Activated T-helper 17 cell treated with anti-CD3 and anti-CD28 coated beads, Interleukin-2, amount 50 U/mL, for 72 hours (primary cell): ENCODE results near the gene AUTS2. TPM values are rescaled to one million over a fixed set of nuclear protein-coding genes. Genes with fewer than 3 reads are reported as not detected.
"Not testable (repeated sequence)": the region's sequence is repeated elsewhere in the genome, so short reads cannot be mapped to it uniquely, and the experiment has no call there.

Experiments used
- ATAC-seq: fragments of 150-1000 bp; cut with Tn5 transposase; replicated peaks from 2 replicates; pipeline ENCODE4 v1.10.0; 2021; ENCODE audit warnings: mild to moderate bottlenecking, moderate library complexity
- H3K27ac Mint-ChIP-seq: one replicate; pipeline ENCODE4 v1.8.0; 2022; ENCODE audit warnings: mixed read lengths
- H3K27me3 Mint-ChIP-seq: one replicate; pipeline ENCODE4 v1.8.0; 2022; ENCODE audit warnings: mixed read lengths
- H3K36me3 Mint-ChIP-seq: one replicate; pipeline ENCODE4 v1.8.0; 2022; ENCODE audit warnings: low read depth, mild to moderate bottlenecking, mixed read lengths
- H3K4me1 Mint-ChIP-seq: one replicate; pipeline ENCODE4 v1.8.0; 2022; ENCODE audit warnings: mixed read lengths
- H3K4me3 Mint-ChIP-seq: one replicate; pipeline ENCODE4 v1.8.0; 2022; ENCODE audit warnings: mild to moderate bottlenecking, mixed read lengths
- H3K9me3 Mint-ChIP-seq: one replicate; pipeline ENCODE4 v1.8.0; 2022; ENCODE audit warnings: mixed read lengths
- total RNA-seq, 2 donors: library from RNA; stranded (reverse); gene quantifications; one replicate each; pipeline ENCODE4 v1.2.3, GENCODE V29; 2022

Gene AUTS2
- total RNA-seq, 2 donors from 2014 or later: 20.1 to 39.9 TPM

GRCh38 chr7:70239918-70240317 is 641.6 kb downstream of the AUTS2 start:
- no peak overlapping the region for H3K4me3 Mint-ChIP-seq
- no peaks in the 10 kb centered on the region for H3K36me3 Mint-ChIP-seq
- no peaks in the 10 kb centered on the region for H3K4me1 Mint-ChIP-seq
- no peak overlapping the region for H3K27ac Mint-ChIP-seq
- H3K27me3 Mint-ChIP-seq: no peaks in the 10 kb centered on the region
- H3K9me3 Mint-ChIP-seq: peaks cover 5% of the 10 kb centered on the region
- no peak for ATAC-seq

DNA sequence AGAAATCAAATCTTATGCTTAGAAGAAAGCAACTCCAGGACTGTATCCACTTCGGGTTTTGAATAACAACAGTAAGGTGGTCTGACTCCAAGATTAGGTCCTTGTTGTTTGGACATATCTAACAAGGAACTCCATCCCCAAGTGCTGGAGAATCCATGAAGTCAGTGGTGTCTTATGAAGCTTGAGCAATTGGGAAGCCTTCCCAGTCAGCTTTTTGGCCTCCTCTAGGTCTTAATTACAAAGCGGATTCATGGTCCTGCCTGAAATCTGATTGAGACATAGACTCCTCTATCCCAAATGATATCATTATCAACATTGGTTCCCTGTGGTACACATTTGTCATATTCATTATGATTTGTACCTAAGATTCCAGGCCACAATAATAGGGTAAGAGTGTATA is 642.6 kb downstream of the AUTS2 start:
- Mint-ChIP-seq H3K4me1 (no peaks in the 10 kb centered on the region), H3K9me3 (peaks cover 5% of the 10 kb centered on the region), H3K27me3 (no peaks in the 10 kb centered on the region), H3K4me3 (no peak overlapping the region), H3K27ac (no peak overlapping the region), H3K36me3 (no peaks in the 10 kb centered on the region)
- ATAC-seq: no peak

DNA sequence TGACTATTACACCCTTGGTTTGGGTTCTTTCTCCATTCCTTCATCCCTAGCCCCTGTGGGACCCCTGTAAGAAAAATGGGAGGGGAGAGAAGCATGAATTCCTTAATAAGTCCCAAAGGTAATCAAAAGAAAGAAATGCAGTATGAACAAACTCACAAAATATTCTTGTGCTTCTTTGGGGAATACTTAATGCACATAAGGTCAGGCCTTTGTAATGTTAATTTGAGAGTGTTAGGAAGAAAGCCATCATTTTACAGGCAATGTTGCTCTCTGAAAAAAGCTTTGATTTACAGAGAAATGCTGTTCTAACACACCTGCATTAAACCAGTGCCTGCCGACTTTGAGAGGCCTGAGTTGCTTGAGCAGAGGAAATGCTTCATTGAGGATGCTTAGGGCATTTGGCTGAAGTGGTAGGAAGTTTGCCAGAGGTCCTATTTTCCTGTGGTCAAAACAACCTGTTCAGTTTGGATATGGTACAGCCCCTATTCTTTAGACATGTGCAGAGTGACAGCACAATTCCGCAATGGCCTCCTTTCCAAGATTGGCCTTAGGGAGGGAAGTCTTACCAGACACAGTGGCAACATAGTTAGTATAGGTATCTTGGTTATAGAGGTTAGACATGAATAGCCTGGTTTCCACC is 643.4 kb downstream of the AUTS2 start:
- no peaks in the 10 kb centered on the region for H3K4me1 Mint-ChIP-seq
- no peaks in the 10 kb centered on the region for H3K27me3 Mint-ChIP-seq
- ATAC-seq: no peak
- H3K36me3 Mint-ChIP-seq: no peaks in the 10 kb centered on the region
- H3K27ac Mint-ChIP-seq: no peak overlapping the region
- H3K4me3 Mint-ChIP-seq: no peak overlapping the region
- H3K9me3 Mint-ChIP-seq: peaks cover 2% of the 10 kb centered on the region

DNA sequence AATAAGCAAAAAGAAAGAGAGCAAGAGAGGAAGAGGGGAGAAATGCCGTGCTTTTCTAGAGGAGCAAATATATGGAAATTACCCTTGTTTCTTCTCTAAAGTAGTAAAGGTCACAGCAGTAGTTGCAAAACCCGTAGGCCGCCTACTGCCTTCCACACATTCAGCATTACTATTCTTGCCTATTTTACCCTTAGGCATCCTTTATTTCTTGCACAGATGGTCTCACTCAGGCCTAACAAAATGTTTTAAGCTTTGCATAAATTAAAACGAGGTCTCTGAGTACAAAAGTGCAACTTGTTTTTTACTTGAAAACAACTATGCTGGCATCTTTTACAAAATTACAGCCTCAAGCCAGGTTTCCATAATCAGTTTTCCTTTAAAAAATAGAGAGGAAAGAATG is 644.6 kb downstream of the AUTS2 start:
- no peaks in the 10 kb centered on the region for H3K36me3 Mint-ChIP-seq
- H3K9me3 Mint-ChIP-seq: no peaks in the 10 kb centered on the region
- no peaks in the 10 kb centered on the region for H3K4me1 Mint-ChIP-seq
- no peak for ATAC-seq
- H3K27ac Mint-ChIP-seq: no peak overlapping the region
- no peaks in the 10 kb centered on the region for H3K27me3 Mint-ChIP-seq
- no peak overlapping the region for H3K4me3 Mint-ChIP-seq

DNA sequence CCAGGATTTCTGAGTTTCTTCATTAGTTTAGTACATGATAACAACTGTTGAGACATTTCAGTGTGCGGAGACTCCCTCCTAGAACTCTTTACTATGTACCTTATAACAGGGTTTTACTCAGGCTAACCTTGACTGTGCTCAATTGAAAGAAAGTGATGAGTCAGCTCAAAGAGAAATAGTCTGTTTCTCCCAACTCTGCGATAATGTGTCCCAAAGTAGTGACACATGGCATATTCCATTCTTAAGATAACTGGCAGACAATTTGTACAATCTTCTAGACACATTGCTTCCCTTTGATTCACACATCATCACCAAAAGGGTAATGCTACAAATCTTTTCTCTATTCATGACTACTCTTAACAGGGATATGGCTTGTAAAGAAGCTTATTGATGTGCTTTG is 645.2 kb downstream of the AUTS2 start:
- Mint-ChIP-seq H3K4me1 (no peaks in the 10 kb centered on the region), H3K4me3 (no peak overlapping the region), H3K9me3 (no peaks in the 10 kb centered on the region), H3K36me3 (no peaks in the 10 kb centered on the region), H3K27ac (no peak overlapping the region), H3K27me3 (no peaks in the 10 kb centered on the region)
- no peak for ATAC-seq

GRCh38 chr7:70257921-70258320 is 659.6 kb downstream of the AUTS2 start:
- Mint-ChIP-seq H3K27ac (no peak overlapping the region), H3K4me3 (no peak overlapping the region), H3K9me3 (peaks cover 3% of the 10 kb centered on the region), H3K4me1 (no peaks in the 10 kb centered on the region), H3K36me3 (no peaks in the 10 kb centered on the region), H3K27me3 (no peaks in the 10 kb centered on the region)
- no peak for ATAC-seq

DNA sequence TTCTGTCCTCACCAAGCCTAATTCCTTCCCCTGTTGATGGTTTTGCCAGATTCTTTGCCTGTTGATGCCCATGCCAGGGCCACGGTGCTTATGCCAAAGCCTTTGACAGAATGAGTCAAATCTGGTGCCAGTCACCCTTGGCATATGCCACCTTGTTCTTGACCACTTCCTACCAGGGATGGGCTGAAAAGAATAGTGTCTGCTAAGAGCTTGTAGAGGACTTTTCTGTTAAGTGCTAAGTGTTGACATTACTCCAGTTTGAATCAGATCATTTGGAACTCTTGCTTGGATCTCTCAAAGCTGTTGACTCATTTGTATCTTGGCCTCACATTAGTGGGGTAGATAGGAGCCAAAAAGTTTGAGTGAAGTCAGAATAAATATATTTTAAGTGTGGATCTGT is 661.2 kb downstream of the AUTS2 start:
- peaks cover 3% of the 10 kb centered on the region for H3K9me3 Mint-ChIP-seq
- H3K27me3 Mint-ChIP-seq: no peaks in the 10 kb centered on the region
- no peak overlapping the region for H3K27ac Mint-ChIP-seq
- H3K4me3 Mint-ChIP-seq: no peak overlapping the region
- no peak for ATAC-seq
- H3K36me3 Mint-ChIP-seq: no peaks in the 10 kb centered on the region
- no peaks in the 10 kb centered on the region for H3K4me1 Mint-ChIP-seq

DNA sequence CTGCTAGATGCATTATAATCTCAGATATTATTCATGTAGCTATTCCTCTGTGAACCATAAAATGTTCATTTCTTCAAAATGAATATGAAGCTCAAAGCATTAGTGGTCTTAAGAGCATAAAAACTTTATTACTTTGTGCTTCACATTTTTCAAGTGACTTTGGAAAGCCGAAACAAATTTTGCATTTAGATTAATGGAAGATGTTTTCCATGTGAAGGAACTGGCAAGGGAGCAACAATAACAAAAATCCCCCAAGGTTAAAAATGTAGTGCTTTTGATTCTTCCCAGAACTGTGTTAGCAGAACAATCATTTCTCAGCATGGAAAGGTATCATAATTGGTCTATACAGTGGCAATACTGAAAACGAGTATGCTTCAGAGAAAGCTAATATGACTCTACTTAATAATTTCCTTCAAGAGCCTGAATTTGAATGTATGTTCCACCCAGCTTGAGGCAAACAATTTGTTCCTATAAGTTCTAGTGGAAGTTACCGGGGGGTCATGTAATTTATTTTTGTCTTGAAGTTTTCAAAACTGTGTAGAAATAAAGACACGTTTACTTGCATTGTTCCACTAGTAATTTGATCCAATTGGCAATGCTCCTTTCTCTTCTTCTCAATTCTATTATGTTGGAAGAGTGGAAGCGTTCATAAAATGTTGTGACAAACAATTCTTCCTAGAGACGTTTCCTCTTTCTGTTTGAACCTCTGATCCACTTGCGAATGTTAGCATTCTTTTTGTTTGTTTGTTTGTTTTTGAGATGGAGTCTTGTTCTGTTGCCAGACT is 665.4 kb downstream of the AUTS2 start:
- Mint-ChIP-seq H3K27me3 (no peaks in the 10 kb centered on the region), H3K4me1 (no peaks in the 10 kb centered on the region), H3K27ac (no peak overlapping the region), H3K4me3 (no peak overlapping the region), H3K9me3 (no peaks in the 10 kb centered on the region), H3K36me3 (no peaks in the 10 kb centered on the region)
- no peak for ATAC-seq

DNA sequence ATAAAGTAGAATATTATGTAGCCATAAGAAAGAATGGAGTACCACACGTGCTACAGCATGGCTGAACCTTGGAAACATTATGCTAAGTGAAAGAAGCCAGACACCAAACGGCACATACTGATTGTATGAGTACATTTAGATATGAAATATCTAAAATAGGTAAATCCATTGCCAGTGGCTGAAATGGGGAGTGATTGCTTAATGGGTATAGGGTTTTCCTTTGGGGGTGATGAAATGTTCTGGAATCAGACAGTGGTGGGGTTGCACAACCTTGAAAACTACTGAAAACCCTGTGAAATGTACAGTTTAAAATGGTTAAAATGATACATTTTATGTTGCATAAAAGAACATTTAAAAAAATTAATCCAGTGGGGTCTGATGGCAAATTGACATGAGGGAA is 667.9 kb downstream of the AUTS2 start:
- Mint-ChIP-seq H3K27me3 (no peaks in the 10 kb centered on the region), H3K4me1 (no peaks in the 10 kb centered on the region), H3K27ac (no peak overlapping the region), H3K36me3 (no peaks in the 10 kb centered on the region), H3K9me3 (peaks cover 5% of the 10 kb centered on the region), H3K4me3 (no peak overlapping the region)
- no peak for ATAC-seq

DNA sequence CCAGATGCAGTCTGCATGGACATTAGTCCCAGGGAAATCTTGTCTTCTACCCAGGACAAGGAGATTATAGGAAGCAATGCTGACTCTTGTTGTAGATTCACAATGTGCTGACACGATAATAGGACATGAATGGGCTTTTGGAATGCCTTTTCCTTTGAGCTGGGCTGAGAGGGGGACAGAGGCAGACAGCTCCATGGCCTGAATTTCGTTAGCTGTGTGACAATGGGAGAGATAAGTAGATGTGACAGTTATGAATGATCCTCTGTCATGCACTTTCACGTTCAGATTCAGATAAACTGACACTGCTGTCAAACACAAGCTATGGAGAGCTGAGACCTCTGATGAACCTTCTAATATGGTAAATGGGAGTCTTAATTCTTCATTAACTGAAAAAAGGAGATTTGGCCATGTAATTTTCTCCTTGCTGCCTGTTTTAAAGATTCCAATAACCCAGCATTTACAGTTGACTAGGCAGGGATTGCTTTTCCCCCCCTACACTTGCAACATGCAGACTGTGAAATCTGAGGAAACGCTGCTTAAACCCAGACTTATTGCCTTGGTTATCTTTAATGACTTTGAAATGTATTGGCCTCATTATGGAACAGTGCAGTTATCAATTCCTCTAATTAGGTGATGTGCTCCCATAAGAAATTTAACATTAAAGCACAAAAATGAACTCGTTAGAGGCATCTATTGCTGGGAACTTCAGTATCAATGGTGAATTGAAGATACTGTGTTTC is 669.3 kb downstream of the AUTS2 start:
- no peaks in the 10 kb centered on the region for H3K27me3 Mint-ChIP-seq
- no peak overlapping the region for H3K27ac Mint-ChIP-seq
- ATAC-seq: no peak
- H3K4me3 Mint-ChIP-seq: no peak overlapping the region
- peaks cover 5% of the 10 kb centered on the region for H3K9me3 Mint-ChIP-seq
- no peaks in the 10 kb centered on the region for H3K4me1 Mint-ChIP-seq
- no peaks in the 10 kb centered on the region for H3K36me3 Mint-ChIP-seq

DNA sequence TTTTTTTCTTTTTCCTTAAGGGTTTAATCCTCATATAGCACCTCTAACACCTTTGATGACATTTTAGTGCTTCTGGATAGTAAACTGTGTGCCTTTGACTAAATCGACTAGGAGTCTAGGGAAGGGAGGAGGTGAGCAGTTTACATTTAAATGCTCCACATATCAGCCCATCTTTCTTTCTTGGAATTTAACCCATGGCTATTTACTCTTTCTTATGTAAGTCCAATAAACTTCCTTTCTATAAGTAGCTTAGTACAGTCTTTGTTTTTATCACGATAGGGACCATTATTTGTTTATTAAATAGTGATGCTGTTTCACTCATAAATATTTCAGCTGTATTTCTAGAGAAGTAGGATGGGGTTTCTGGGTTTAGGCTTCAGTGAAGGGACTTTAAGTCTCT is 669.9 kb downstream of the AUTS2 start:
- Mint-ChIP-seq H3K4me3 (no peak overlapping the region), H3K4me1 (no peaks in the 10 kb centered on the region), H3K36me3 (no peaks in the 10 kb centered on the region), H3K27ac (no peak overlapping the region), H3K27me3 (no peaks in the 10 kb centered on the region), H3K9me3 (peaks cover 5% of the 10 kb centered on the region)
- ATAC-seq: no peak

GRCh38 chr7:70270149-70270548 is 671.9 kb downstream of the AUTS2 start:
- Mint-ChIP-seq H3K4me3 (no peak overlapping the region), H3K27me3 (no peaks in the 10 kb centered on the region), H3K4me1 (no peaks in the 10 kb centered on the region), H3K27ac (no peak overlapping the region), H3K9me3 (peaks cover 5% of the 10 kb centered on the region), H3K36me3 (no peaks in the 10 kb centered on the region)
- no peak for ATAC-seq

DNA sequence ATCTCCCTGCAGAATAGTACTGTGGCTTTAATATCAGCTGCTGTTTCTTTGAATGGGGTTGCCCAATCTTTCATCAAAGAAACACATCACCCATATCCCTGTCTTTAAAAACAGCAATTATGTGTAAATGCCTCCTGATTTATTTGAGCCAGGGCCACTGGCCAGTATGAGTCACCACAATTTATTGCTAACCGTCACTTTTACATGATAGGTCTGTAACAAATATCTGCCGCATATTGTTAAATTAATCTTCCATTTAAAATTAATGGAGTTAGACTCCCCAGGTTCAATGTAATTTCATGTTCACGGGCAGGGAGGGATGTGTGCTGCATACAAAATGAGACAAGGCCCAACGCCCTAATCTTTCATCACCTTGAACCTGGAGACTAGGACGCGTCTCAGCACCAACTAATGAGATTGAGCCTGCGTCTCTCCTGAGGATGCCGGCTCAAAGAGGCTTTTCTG is 673.4 kb downstream of the AUTS2 start:
- no peak for ATAC-seq
- H3K27ac Mint-ChIP-seq: no peak overlapping the region
- H3K27me3 Mint-ChIP-seq: no peaks in the 10 kb centered on the region
- no peaks in the 10 kb centered on the region for H3K36me3 Mint-ChIP-seq
- H3K4me3 Mint-ChIP-seq: no peak overlapping the region
- peaks cover 5% of the 10 kb centered on the region for H3K9me3 Mint-ChIP-seq
- no peaks in the 10 kb centered on the region for H3K4me1 Mint-ChIP-seq

DNA sequence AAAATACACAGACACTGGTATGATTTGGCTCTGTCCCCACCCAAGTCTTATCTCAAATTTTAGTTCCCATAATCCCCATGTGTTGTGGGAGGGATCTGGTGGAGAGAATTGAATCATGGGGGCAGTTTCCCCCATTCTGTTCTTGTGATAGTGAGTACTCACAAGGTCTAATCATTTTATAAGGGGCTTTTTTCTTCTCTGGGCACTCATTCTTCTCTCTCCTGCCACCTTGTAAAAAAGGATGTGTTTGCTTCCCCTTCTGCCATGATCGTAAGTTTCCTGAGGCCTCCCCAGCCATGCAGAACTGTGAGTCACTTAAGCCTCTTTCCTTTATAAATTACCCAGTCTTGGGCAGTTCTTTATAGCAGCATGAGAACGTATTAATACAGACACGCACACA is 677.3 kb downstream of the AUTS2 start:
- H3K9me3 Mint-ChIP-seq, H3K4me1 Mint-ChIP-seq, ATAC-seq, H3K4me3 Mint-ChIP-seq, H3K27me3 Mint-ChIP-seq, H3K36me3 Mint-ChIP-seq, H3K27ac Mint-ChIP-seq: not testable (repeated sequence)

DNA sequence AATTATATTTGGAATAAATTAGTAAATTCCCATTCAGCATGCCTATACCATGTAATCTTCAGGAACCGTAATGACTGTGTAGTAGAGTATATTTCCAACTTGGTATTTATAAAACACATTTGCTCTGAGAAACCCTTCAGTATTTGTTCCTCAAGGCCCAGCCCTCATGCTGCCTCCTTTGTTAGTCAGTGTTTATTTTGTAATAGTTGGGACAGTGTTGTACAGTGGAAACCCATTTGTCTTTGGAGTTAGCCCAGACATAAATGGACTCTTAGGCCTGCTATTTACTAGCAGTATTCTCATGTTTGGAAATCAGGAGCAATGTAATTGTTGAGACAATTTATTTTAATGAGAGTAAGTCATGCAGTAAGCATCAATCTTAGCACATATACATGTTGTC is 686.9 kb downstream of the AUTS2 start:
- Mint-ChIP-seq H3K27me3 (no peaks in the 10 kb centered on the region), H3K36me3 (no peaks in the 10 kb centered on the region), H3K4me1 (no peaks in the 10 kb centered on the region), H3K27ac (no peak overlapping the region), H3K9me3 (no peaks in the 10 kb centered on the region), H3K4me3 (no peak overlapping the region)
- ATAC-seq: no peak
